GM19193 (cell line): Measurements from ENCODE around the gene COL26A1.

Source experiments
- POLR2A ChIP-seq: IDR thresholded peaks from 4 replicates; pipeline ENCODE4 v1.6.1; 2011; ENCODE audit not compliant: insufficient read depth, insufficient read length; ENCODE audit errors: extremely low read depth

The COL26A1 gene

DNA sequence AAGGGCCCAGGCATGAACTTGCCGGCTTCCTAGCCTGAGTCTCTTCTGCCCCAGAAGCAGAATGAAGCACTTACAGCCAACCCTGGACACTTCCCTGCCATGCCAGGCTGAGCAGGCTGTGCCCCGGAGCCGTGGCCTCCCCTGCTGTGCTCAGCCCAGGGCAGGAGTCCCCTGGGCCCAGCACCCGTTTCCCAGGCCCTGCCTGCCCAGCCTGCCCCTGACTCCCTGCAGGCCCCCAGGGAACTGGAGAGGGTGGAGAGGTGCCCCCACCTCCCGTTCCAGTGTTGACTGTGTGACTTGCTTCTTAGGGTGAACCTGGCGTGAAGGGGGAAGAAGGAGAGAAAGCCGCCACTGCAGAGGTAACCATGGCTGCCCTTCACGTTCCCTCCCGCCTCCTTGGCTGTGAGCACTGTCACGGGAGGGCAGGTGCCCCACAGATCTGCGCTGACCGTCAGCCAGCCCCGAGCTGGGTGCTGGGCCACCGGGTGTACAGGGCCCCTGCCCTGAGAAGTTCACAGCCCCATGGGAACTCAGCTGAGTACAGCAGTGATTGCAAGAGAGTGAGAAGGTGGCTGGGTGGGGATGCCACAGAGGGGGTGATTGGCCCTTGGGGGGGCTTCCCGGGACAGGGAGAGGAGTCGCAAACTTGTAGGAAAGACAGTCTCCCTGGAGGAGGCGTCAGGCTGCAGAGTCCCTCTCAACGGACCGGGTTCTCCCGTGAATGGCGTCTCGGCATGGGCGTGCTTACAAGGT, 190.5 kb downstream of the COL26A1 start:
- TF ChIP-seq POLR2A: no peak

DNA sequence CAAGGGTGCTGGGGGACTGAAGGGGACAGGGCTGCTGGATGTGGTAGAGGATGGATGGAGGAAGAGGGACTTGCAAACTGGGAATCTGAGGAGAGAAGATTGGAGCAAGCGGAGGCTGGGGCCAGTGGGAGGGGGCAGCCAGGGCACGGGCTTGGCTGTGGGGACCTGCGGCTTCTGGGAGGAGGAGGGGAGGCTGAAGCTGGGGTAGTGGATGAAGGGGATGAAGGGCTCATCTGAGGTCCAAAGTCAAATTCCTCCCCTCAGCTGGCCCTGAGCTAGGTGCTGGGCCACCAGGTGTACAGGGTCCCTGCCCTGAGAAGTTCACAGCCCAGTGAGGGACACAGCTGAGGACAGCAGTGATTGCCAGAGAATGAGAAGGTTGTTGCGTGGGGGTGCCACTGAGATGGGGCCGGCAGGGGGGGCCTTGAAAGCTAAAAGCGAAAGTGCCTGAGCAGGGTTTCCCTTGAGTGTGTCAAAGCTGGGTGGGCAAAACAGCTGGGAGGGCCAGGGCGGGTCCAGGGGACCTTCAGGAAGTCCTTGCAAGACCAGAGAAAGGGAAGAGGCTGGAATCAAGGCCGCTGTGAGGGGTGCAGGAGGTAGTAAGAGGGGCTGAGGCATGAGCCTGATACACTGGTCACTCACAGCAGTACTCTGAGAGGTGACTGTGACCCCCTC, 191.2 kb downstream of the COL26A1 start:
- no peak for TF ChIP-seq POLR2A

DNA sequence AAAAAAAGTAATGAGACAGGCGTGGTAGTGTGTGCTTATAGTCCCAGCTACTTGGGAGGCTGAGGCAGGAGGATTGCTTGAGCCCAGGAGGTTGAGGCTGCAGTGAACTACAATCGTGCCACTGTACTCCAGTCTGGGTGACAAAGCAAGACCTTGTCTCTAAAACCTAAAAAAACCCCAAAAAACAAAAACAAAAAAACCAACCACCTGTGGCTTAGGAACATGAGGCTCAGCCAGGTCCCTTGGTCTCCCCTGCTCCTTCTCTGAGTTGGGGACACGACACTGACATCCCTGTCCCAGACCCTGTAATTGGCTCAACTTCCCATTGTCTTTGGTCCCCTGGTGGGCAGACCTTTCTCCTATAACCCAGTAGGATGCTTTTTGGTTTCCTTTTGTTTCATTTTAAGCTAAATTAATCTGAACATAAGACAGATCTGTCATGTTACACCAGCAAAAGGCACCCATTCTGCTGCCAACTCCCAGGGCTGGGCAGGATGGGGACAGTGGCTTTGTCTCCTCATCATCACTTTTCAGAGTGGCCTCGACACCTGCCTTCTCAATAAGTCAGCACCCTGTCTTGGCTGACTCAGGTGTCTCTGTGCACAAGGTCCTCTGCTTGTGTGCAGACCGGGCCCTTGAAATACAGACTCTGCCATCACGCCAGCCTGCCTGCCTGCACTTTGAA, 192.1 kb downstream of the COL26A1 start:
- no peak for TF ChIP-seq POLR2A

DNA sequence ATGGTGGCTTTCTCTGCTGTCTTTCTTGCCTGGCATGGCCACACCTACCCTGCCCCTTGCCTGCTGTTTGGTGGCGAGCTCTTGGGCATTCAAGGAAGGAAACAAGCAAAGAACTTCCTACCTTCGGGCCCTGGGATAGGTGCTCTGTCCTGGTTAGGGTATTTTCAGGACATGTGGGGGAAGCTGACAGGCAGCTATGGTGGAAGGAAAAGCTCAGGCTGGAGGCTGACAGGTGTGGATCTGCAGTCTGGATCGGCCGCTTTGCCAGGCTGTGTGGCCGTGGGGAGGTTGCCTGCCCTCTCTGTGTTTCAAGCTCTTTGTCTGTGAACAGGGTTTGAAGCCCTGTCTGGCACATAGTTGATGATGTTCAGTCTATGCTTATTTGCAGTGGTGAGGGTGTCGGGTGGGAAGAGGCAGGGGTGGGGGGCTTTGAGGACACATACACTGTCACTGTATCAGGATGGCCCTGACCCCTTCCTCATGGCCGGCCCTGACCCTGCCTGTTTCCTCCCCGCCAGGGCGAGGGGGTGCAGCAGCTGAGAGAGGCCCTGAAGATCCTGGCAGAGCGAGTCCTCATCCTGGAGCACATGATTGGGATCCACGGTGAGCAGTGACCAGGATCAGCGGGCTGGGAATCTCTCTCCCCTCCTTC, 192.7 kb downstream of the COL26A1 start:
- no peak for TF ChIP-seq POLR2A

DNA sequence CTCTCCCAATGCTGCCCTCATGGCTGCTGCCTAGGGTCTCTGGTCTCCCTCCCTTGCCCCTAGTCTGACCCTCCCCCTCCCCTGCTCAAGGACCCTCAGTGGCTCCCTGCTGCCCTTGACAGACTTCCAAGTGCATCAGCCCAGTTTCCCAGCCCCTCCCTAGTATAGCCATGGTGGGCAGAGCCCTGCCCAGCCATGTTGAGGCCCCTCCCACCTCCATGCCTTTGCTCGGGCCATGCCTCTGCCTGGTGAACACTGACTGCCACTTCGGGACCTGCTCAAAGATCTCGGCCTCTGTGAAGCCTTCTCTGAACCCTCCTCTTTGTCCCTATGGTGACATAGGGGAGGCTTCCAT, 193.2 kb downstream of the COL26A1 start:
- TF ChIP-seq POLR2A: no peak

DNA sequence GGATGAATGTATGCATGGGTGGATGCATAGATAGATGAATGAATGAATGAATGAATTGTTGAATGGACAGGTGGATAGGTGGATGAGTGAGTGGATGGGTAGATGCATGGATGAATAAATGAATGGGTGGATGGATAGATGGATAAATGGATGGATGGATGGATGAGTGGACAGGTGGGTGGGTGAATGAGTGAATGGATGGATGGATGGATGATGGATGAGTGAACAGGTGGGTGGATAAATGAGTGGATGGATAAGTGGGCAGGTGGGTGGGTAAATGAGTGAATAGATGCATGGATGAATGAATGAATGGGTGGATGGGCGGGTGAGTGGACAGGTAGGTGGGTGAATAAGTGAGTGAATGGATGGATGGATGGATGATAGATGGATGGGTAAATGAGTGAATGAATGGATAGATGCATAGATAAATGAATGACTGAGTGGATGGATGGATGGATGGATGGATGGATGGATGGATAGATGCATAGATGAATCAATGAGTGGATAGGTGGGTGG, 193.8 kb downstream of the COL26A1 start:
- no peak for TF ChIP-seq POLR2A

DNA sequence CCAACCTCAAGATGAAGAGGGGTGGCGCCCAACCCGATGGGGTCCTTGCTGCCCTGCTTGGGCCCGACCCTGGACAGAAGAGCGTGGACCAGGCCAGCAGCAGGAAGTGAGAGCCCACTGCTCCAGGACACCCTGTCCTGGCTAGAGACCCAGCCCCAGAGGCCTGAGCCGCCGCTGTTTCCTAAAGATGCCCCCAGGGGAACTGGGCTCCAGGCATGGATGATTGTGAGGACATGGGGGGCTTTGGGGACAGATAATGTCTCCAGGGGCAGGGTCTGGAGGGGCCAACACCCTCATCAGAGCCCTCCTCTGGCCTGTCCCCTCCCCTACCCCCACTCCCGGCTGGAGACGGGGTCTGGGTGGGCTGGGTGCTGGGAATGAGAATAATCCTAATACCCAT, 194.7 kb downstream of the COL26A1 start:
- no peak for TF ChIP-seq POLR2A

DNA sequence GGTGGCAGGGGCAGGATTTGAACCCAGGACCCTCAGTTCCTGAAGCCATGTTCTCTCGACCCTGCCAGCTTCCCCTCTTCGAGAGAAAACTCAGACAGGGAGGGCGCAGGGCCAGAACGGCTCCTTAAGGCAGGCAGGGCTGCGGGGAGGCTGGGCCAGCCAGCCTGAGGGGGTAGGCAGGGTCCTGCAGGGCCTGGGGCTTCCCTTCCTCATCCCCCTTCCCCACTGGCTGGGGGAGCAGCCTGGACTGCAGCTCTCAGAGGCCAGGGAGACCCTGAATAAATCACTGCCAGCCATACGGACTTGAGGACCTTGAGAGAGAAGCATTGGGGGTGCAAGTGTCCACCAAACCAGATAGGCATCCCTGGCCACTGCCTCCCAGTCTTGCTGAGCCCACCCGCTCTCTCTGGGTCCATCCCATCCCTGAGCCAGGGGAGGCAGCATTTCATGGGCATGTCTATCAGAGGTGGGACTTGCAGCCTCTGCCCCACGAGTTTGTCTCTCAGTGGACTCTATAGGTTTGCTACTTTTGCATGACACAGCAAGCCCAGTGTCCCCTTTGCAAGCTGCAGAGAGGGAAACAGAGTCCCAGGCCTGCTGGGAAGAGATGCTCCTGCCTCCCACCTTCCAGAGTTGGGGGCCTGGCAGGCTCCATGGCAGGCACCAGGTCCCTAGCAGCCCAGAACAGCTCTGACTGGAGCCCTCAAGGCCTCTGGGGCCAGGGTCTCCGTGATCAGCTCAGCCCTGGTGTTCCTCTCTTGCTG, 195.5 kb downstream of the COL26A1 start:
- TF ChIP-seq POLR2A: no peak

DNA sequence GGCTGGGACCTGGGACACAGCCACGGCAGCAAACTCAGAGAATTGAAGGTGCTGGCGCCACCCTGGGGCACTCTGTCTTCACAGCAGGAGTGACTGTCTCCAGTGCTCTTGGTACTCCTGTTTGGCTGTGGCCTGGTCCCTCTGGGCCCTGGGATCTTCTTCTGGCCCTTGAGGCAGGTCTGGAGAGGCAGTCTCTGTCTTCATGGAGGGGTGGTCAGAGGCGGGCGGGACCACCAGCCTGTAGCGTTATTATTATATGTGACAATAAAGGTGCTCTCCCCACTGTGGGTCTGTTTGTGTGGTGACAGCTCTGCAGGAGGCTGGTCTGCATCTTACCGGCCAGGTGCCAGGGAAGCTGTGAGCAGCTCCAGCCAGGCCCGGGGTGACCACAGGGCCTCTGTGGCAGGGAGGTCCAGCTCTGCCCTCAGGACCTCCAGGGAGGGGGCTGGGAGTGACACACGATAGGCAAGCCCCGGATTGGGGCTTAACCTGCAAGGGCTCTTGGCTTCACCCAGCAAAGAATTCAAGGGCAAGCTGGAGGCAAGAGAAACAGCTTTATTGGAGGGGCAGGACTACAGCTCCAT, 196.2 kb downstream of the COL26A1 start:
- TF ChIP-seq POLR2A: no peak

DNA sequence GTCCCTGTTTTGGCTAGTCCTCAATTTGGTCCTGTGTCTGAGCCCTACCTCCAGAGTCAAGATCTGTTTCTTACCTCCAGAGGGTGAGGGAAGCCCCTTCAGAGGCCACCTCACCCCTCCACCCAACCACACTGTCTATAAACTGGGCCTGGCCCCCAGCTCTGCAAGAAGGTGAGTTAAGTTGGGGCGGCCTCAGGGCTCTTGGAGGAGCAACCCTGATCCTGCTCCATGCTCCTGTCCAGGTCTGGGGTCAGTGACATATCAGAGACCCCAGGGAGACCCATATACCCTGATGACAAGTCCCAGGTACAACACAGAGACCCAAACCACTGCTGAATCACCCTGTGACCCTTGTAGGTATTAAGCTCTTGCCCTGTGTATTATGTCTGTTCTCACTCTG, 196.9 kb downstream of the COL26A1 start:
- TF ChIP-seq POLR2A: no peak

DNA sequence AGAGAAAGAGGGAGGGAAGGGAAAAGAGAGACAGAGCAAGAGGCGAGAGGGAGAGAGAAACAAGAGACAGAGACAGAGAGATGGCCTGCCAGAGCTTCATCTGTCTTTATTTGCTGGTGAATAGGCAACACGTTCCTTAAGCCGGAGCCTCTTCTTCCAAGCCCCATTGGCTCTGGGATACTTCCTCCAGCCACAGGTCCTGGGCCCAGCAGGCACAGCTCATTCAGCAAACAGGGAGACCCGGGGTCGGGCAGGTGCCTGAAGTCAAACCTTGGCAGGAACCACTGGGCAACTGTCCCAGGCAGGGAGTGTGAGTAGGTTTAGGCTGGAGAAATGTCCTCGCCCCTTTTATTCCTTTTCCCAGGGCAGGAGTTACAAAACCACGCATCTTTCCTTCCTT, 198.2 kb downstream of the COL26A1 start:
- TF ChIP-seq POLR2A: no peak

DNA sequence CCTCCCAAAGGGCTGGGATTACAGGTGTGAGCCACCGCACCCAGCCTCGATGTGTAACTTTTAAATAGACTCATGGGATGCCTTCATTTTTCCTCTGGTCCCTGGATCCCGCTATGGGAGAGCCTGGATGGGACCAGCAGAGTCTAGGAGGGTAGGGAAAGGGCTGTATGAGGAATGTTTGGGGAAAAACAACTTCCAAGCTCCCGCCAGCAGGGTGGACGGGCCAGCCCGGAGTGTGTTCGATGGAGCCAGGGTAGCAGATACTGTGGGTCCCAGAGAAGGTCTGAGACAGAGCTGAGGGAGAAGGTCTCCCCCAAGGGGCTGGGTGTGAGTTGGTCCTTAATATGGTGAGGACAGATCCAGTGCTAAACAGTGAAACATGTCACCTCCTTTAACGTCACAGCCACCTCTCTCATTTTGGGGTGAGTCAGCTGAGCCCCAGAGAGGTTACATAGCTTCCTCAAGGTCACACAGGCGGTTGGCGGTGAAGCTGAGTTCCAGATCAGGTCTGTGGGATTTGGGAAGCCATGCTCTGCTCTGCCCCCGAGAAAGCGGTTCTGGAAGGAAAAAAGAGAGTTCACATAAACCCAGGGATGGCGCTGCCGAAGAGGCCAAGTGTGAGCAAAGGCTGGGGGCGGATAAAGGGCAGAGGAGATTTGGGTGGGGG, 200.0 kb downstream of the COL26A1 start:
- no peak for TF ChIP-seq POLR2A

DNA sequence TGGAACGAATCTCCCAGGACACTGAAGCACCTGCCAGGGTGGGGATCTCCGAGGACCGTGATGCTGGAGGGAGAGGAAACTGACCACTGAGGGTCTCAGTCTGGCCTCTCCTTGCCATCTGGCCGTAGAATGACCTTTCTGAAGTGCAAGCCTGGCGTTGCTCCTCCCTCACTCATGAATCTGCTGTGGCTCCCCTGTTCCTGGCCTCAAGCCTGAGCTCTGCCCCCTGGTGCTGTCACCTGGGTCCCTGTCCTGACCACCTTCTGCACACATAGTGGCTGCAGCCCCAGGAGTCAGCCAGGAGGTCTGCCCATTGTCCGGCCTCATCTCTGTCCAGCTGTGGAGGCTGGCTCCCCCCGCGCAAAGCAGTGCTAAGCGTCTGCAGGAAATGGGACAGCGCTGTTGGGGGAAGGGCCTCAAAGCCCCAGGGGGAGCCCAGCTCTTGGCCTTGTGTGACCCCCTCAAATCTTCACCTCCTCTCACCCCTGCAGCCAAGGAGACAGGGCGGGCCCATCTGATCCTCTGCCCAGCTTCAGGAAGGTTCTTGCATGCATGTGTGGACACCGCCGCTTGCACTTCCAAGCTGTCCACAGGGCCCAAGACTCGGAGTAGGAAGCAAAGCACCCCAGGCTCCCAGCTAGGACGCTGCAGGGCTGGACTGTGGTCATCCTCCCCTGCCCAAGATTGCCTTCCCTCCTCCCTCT, 200.7 kb downstream of the COL26A1 start:
- no peak for TF ChIP-seq POLR2A
